Keratinocyte (primary cell): Measurements from ENCODE around the gene FAM153A.
"Not testable (repeated sequence)": the region's sequence is repeated elsewhere in the genome, so short reads cannot be mapped to it uniquely, and the experiment has no call there.

ENCODE experiments used
- EZH2 ChIP-seq: IDR thresholded peaks from one replicate; pipeline ENCODE4 v1.6.1; 2012; ENCODE audit warnings: inconsistent platforms, mild to moderate bottlenecking, low read length, moderate library complexity
- TF ChIP-seq, protein P1 (sequence below), 3 experiments: IDR thresholded peaks in 1 of 3; conservative IDR thresholded peaks in 1 of 3; optimal IDR thresholded peaks in 1 of 3; 2 replicates in 2 of 3; 3 replicates in 1 of 3; pipeline versions ENCODE3 to v1.5.1; 2011; ENCODE audit warnings: low read length in 3 of 3, mild to moderate bottlenecking in 3 of 3, moderate library complexity in 2 of 3, control low read depth in 1 of 3, inconsistent platforms in 1 of 3; ENCODE audit not compliant: insufficient read depth in 2 of 3; ENCODE audit errors: extremely low read depth in 1 of 3

- TF ChIP-seq, protein P1, sequence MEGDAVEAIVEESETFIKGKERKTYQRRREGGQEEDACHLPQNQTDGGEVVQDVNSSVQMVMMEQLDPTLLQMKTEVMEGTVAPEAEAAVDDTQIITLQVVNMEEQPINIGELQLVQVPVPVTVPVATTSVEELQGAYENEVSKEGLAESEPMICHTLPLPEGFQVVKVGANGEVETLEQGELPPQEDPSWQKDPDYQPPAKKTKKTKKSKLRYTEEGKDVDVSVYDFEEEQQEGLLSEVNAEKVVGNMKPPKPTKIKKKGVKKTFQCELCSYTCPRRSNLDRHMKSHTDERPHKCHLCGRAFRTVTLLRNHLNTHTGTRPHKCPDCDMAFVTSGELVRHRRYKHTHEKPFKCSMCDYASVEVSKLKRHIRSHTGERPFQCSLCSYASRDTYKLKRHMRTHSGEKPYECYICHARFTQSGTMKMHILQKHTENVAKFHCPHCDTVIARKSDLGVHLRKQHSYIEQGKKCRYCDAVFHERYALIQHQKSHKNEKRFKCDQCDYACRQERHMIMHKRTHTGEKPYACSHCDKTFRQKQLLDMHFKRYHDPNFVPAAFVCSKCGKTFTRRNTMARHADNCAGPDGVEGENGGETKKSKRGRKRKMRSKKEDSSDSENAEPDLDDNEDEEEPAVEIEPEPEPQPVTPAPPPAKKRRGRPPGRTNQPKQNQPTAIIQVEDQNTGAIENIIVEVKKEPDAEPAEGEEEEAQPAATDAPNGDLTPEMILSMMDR (optimal IDR thresholded peaks at IDR 0.05 in 1 of 3, IDR thresholded peaks at IDR 0.05 in 1 of 3, conservative IDR thresholded peaks at IDR 0.05 in 1 of 3; ENCODE audit: extremely low read depth in 1 of 3, insufficient read depth in 2 of 3, low read length in 3 of 3) = not testable (repeated sequence)
- not testable (repeated sequence) for TF ChIP-seq EZH2
Observed at GRCh38 chr5:177791649-177792048, 8.9 kb upstream of the FAM153A start.
